Kidney glomerular epithelial cell (primary cell): ENCODE measurements around the gene TBC1D22A.

Experiments
- DNase-seq: peaks from one replicate; lab custom pipeline; 2025; lab: John Stamatoyannopoulos, UW

The TBC1D22A gene

DNA sequence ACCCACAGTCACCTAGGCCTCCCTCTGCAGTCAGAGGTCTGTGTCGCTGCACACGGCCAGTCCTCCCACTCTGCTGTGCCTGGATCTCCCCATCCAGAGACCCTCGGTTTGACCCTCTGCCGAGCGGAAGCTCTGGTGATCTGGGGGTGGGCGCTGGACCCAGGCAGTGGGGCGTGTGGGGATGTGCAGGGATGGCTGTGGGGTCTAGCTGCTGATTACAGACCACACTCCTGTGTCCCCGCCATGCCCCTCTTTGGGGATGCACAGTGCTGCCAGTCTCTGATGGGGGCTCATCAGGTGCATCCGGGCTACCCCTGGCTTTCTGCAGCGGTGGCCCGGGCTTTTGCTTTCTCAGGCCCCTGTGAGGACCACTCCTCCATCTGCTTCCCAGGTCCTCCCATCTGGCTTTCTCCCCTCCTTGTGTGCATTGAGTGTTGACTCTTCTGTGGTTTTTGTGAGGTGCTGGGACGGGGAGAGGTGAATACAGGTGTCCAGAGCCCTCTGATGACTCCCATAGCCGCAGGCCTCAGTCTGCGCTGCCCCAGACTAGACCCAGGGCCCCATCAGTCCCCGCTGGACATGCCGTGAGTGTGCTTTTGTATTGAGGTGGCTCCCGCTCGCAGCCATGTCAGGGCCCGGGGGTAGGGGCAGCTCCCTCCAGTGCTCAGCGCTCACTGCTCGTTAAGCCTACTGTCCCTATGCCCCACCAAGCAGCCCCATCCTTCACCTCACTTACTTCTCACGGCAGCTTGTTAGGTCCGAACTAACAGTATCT is 251.6 kb downstream of the TBC1D22A start:
- DNase-seq: no peak

DNA sequence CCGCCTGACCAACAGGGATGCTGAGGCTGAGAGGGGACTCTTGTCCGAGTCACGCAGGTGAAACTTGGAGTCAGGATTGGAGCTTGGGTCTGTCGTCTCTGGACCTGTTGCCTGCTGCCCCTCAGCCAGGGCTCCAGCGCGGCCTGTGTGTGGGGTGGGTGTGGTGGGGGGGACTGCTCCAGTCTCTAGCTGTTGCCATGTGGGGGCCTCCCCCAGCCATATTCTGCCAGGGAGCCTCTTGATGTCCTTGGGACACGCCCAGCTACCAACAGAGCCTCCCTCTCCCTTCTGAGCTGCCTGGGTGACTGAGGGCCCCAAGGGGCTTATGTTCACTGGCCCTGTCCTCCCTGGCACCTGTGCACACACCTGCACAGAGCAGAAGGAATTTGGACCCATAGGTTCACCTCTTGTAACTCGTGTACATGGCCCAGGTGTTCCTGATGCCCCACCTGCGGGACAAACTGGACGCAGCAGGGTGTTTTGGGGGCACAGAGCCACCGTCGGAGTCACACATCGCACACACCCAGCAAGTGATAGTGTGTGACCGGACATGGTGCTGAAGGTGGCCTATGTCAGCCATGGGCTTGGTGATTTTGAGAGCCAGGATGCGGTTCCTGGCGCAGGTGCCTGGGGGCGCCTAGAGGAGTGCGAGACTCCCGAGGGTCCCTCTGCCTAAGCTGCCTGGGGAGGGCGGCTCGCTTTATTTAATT is 252.3 kb downstream of the TBC1D22A start:
- DNase-seq: no peak

DNA sequence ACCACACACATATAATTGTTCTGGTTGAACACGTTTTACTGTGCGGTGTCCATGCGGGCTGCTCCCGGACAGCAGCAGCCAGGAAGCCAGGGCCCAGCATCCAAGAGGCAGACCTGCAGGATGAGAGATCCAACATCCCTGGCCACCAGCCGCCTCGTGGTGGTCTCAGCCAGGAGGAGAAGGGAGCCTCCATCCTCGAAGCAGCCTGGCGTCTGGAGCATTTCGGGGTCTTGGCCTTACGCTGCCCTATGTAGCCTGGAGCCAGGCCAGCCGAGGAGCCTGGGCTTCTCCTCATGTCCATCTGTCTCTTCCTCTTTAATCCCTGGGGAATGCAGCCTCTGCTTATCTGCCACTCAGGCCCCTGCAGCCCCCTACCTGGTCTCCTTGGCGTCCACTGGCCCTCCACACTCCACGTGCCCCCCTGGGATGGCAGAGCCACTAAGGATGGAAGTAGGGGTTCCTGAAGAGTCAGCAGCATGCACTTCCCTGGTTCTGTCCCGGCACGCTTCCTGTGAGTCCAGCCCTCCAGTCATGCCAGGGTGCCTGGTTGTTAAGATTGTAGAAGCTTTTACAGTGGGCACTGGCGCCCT is 253.2 kb downstream of the TBC1D22A start:
- DNase-seq: no peak

DNA sequence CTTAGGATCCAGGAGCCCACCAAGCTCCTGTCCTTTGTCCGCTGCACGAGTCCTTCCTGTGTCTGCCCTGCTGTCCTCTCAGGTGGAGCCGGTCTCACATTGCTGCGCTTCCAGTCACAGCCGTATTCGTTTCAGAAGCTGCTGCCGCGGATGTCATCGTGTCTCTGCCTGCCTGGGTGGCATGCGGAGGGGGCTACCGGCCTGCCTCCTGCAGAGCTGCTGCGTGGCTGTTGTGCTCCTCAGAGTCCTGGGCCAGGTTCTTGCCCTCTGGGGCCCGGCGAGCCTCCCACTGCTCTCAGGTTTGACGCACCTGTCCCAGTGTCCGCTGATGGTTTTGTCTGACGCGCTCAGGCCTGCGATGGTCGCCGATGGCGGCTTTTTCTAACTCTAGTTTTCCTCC is 254.2 kb downstream of the TBC1D22A start:
- DNase-seq: no peak

DNA sequence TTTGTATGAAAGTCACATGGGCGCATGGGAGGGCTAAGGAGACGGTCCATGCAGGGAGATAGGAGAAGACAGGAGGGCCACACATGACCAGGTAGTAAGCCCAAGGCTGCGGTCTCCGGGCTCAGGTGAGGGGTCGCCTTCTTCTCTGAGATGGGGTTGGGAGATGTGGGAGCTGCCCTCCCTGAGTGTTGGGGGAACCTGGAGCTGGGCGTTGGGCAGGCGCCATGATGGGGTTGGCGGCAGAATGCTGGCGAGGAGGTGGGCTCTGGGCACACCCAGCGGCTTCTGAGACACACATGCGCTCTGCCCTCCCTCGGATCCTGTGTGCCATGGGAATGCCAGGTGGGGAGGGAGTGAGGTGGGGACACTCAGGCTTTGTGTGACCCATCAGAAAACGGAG is 254.8 kb downstream of the TBC1D22A start:
- no peak for DNase-seq

DNA sequence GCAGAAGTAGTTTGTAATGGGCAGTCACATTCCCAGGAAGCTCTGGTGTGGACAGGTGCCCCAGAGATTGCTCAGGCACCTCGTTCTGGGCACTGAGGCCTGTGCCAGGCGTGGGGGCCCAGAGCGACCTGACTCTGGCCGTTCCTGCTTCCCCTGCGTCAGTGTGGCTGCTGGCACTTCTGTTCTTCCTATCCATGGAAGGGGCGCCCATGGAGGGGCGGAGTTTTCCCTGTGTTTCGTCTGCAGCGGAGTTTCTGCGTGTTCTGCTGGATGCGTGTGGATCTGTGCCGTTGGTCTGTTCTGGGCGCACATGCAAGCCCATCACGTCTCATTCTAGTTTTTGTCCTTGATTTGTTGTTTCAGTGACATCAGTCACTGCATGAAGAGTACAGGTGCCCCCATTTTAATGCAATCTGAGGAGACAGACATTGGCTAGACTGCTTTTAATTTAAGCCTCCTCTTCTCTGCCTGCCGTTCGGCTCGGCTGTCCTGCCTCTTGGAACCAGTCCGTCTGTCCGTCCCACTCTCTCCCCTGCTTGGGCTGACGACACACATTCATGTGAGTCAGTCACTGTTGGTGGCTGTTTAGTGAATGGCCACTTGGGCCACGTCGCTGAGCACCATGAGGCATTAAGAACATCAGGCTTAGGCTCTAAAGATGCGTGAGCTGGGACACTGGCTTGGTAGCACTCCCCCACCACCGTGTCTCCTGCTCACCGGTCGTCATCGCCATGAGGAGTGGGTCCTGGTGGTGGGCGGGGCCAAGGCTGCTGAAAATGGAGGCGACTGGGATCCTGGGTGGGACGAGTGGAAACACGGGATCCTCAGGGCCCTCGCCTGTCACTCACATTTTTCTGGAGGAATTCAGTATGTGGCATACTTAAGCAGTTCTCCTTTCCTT is 255.8 kb downstream of the TBC1D22A start:
- no peak for DNase-seq

DNA sequence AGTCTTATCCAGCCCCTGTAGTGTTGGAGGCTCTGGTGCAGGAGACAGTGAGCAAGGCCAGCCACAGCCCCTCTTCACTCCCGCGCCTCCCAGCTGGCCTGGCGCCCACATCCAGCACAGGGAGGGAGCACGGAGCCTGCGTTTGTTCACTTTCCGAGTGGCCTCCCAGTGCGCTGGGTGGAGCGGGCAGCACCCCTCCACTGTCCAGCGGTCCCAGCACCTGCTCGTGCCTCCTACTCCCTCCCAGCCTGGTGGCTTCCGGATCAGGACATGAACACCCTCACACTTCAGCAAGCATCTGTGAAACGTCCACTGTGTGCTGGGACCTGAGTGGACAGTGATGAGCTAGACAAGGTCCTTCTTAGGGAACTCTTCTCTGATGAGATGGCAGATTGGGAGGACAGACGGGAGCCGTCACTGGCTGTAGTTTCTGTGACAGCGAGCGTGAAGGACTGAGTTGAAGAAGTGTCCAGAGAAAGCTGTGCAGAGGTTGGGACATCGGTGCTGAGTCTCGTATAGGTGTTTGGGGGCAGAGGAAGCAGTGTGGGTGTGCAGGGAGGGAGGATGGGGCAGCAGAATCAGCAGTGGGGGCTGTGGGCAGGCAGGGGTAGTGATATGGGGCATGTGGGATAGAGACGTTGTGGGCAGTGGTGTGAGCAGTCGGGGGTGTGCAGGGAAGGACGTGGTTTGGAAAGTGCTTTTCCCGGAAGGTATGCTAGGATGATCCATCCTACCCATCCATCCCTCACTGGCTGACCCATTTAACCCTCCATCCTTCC is 256.8 kb downstream of the TBC1D22A start:
- no peak for DNase-seq

DNA sequence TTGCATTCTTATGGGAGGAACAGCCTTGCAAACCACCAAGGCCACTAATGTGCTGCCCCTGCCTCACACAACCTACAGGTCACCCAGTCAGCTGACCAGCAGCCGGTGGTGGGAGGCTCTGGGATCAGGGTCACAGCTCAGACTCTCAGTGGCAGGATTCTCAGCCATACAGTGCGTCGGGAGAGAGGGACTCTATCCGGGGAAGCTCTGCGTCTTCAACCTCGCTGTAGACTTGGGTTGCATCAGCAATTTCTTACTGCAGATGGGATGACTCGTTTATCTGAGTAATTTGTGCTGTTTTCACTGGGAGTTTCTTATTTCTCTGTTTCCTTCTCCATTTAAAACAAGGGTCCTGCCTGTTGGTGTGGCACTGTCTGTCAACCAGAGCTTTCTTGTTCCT is 257.7 kb downstream of the TBC1D22A start:
- no peak for DNase-seq

DNA sequence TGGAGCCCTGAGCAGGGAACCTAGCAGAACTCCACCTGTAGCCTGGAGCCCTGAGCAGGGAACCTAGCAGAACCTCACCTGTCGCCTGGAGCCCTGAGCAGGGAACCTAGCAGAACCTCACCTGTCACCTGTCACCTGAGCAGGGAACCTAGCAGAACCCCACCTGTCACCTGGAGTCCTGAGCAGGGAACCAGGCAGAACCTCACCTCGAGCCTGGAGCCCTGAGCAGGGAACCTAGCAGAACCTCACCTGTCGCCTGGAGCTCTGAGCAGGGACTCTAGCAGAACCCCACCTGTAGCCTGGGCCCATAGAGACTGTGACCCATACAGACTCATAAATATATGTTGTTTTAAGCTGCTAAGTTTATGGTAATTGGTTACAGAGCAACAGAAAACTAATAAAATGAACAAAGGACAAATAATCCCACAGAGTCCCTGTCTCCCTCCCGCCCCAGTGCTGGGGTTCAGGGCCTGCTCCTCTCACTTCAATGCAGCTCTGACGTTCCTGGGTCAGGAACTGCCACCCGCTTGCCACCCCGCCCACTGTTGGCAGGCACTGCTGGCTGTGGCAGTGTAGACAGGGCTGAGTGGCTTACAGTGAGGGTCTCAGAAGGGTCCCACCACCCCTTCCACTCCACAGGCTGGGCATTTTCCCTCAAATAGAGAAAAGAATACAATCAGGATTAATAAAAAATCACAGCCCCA is 259.1 kb downstream of the TBC1D22A start:
- DNase-seq: no peak

DNA sequence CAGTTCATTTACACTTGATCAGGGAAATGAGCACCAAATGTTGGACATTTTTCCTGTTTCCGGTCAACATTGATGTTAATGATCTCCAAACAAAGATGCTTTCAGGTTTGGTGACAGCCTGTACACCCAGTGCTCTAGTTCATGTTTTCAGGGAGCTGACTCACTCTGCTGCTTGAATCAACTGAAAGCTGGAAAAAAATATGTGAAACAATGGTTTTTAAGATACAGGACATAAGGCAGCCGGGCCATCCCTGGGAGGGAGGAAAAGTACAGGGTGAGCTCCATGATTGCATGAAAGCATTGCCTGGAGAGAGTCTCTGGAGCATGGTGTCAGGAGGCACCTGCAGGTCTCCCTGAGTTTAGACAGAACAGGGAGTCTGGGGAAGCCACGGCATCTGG is 259.6 kb downstream of the TBC1D22A start:
- no peak for DNase-seq

DNA sequence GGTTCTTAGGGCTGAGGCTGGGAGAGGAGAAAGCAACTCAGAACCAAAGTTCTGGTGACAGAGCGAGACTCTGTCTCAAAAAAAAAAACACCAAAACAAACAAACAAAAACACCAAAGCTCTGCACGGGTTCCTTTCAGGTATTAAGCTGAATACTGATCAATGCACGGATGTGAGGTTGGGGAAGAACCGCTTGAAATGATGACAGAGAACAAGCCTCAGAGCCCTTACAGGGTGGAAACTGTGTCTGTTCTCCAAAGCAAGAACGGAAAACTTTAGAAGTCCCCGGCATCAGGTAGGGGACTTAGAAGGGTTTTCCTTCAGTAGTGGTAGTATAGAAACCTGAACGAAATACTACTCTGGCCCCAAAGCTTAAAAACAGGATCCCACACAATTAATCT is 260.0 kb downstream of the TBC1D22A start:
- no peak for DNase-seq

DNA sequence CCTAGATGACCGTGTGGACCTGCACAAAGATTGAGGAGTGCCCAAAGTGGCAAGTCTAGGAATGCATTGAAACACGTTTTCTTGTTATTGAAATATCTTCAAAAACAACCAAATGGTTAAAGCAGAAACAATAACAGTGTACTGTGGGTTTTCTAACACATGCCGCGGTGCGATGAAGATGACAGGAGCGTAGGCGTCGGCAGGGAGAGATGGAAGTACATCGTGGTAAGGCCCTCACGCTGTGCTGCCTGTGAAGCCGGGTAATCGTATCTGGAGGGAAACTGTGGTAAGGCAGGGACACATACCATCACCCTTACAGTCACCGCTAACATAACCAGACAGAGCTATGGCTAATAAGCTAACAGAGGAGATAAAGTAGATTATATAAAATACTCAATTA is 261.4 kb downstream of the TBC1D22A start:
- DNase-seq: no peak

DNA sequence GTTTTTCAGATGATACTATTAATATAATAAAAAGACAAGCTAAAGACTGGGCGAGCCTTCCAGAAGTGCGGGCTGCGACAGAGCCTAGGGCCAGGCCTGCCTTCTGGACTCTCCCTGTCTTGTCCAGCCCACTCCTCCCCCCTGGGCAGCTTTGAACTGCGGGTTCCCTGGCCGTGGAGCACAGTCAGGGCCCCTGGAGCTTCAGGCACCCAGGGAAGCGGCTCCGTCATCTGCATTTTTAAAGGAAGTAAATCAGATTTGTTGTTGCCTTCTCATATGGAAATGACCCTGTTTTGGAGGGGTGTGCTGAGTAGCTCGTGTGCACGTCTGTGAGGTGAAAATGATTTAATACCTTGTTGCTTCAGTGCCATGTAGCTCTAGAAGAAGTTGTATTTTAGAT is 265.3 kb downstream of the TBC1D22A start:
- DNase-seq: no peak

DNA sequence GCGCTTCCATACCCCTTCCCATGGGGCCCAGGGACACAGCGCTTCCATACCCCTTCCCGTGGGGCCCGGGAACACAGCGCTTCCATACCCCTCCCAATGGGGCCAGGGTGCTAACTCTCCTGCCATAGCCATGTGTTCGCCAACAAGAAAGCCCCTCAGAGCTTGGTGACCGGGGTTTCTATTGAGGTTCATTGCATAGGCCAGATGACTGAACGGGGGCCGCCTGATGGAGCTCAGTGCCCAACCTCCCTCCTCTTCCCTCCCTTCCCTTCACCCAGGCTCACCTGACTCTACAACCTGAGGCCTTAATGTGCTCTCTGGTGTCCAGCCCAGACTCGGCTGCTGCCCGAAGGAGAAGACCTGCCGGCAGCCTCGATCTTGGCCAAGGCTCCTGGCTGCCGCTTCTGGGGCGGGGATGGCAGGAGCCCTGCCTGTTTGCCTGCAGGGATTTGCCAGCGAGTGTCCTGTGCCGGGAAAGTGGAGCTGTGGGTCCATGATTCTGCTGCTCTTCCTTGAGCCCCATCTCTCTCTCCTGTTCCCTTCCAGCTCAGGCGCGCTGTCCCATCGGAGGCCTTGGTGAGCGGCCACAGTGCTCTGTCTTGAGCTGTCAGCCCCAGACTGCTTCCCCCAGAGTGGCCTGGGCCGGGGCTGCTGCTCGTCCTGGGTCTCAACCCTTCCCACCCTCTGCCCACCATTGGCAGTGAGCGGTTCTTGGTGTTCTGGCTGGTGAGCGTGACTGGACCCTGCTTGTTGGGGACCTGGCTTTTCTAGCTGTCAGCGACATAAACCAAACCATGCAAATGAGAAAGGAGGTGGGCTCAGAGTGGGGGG is 267.0 kb downstream of the TBC1D22A start:
- DNase-seq: no peak

DNA sequence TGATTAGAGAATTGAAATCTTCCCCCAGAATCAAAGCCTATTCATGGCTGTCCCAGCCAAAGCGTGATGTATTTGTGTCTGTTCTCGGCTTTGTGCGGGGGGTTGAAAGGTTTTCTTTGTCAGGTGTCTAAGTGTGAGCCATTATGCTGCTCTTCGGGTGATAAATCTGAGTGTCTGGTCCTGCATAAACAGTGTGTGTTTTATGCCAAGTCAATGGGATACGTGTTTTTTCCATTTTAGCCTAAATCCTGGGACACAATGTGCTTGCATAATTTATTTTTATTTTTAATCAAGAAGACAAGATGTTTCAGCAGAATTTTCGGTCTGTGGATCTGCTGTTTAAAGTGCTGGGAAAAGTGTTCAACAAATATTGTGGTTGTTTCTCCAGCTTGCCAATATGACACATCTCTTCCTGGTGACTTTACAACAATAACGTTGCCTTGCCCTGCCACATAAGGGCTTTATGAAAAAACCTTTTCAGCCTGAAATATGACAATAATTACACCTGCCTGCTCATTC is 267.8 kb downstream of the TBC1D22A start:
- no peak for DNase-seq

DNA sequence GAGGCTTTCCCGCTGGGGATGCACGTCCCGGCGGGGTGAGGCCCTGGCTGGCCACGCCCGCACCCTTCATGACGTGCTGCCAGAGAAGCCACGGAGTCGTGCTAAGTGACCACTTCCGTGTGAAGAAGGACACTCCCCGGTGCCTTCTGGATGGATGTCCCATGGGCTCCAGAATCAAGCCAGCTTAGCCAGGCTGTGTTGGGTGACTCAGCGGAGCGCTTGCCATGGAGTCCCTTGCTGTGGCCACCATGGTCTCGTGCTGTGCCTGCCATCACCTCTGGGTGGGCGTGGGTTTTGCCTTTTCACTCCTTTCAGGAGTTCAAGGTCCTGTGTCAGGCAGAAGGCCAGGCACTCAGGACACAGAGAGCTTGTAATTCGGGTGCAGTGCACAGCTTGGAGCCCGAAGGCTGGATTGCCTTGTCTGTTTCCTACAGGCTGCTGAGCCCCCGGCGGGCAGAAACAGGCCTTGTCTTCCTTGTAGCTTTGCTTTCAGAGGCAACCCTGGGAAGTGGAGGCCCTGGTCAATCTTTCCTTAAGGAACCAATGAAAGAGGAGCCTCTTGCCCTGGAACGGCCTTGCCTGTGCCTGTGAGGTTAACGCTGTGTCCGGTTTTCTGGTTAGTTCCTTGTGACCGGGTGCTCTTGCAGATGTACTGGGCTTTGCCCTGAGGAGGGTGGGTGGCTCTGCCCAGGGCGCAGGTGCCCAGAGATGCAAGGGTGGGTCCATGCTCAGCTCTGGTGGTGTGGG is 268.6 kb downstream of the TBC1D22A start:
- no peak for DNase-seq

DNA sequence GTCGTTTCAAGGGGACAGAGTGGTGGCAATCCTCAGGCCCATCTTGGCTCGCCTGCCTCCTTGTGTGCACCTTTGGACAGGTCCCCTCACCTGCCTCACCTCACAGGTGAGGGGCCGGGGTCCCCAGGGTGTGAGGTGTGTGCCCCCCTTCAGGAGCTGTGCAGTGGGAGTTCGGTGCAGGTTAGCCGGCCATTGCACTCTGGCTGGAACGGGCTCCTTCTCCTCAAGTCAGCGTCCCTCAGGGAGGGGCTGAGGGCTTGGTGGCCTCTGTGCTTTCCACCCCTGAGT is 269.1 kb downstream of the TBC1D22A start:
- DNase-seq: no peak

DNA sequence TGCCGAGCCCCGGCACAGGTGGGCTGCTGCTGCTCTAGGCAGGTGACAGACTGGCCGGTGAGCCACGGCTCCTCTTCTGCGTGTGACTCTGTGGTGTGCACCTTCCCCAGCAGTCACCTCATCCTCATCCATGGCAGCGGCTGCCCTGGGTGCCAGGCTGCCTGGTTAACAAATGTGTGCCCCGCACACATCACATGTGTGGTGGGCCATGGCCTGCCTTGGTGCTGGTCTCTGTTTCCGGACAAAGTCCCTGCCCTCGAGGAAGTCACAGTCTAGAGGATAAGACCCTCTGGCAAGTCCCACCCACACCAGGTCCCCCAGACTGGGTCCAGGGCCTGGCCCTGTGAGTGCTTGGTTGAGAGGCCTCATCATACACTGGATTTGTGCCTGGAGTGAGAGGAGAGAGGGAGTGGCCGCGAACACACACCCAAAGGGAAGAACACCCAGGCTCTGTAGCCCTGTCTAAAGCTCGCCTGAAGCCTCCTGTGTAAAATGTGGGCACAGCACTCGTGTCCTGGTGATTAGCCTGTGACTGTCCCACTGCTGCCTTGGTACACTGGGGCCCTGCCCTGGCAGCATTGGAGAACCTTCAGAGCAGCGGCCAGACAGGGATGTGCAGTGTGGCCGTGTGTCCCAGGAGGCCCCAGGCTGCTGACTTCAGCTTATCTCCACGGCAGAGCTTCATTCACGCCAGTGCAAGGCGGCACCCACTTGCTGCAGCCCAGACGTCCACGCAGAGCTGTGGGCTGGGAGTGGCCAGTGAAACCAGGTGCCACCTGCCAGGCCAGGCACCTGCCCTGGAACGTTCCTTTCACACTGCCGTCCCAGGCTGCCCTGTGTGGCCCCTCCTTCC is 269.9 kb downstream of the TBC1D22A start:
- DNase-seq: no peak
